ENCODE measurements around the gene EXOC4.

- TF ChIP-seq KDM4A (IDR thresholded peaks at IDR 0.05; ENCODE audit: low read depth, low read length, severe bottlenecking) (no peak), POLR2AphosphoS5 (IDR thresholded peaks at IDR 0.05; ENCODE audit: low read depth, low read length) (no peak), KDM1A (IDR thresholded peaks at IDR 0.05; ENCODE audit: borderline replicate concordance, low read length) (no peak), RFX5 (IDR thresholded peaks at IDR 0.05; ENCODE audit: borderline replicate concordance, low read depth, low read length) (no peak), CTCF (IDR thresholded peaks at IDR 0.05; ENCODE audit: control extremely low read depth in 1 of 3, insufficient read depth in 1 of 3, low read depth in 1 of 3, low read length in 3 of 3) (no peak), SP4 (IDR thresholded peaks at IDR 0.05; ENCODE audit: low read length) (no peak), E2F6 (IDR thresholded peaks at IDR 0.05) (no peak), SIRT6 (IDR thresholded peaks at IDR 0.05; ENCODE audit: low read length) (no peak)
Measured at GRCh38 chr7:133778472-133778871, 525.6 kb downstream of the EXOC4 start.
